ENCODE data around the gene PROSER3. TPM values are rescaled to one million over a fixed set of nuclear protein-coding genes. Genes with fewer than 3 reads are reported as not detected.

PROSER3 gene
- total RNA-seq = 20.0 and 28.6 TPM in 2 replicates

DNA sequence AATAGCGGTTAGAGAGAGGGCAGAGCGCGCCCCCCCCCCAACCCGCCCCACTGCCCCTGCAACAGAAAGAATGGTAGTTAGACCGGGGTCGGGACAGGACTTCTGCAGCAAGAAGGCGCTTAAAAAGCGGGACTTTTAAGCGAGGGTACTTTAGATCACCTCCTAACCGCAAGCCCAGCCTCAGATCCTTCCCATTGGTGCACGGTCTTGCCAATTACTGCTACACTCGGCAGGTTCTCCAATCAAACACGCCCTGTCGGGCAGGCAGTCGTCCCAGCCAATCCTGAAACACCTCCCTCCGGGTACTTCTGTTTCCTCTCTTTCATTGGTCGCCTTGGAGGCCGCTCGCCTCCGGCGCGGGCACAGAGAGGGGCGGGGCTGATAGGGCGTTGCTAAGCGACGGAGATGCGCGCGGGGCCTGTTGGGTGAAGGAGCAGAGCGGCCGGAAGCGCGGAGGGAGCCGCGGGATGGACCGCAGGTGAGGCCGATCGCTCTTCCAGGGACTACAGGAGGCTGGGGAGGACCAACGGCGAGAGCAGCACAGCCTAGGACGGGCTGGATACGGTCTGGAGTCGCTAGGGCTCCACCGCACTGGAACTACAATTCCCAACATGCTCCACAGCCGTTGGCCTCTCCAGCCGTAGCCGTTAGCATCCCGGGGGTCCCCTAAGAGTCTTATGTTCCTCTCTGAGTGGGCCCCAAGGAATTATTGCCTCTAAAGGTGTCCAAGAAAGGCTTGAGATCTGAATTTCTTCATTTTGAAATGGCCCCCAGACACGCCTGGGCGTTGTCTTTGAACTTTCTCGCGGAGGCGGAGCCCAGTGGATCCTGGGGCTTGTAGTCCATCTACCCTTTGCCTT, at the start of gene PROSER3:
Gene PROSER3, plus strand, starts transcription at position 428 of the 860 bp plus-strand sequence. Its CDS starts 40 bp downstream, at position 468.

DNA sequence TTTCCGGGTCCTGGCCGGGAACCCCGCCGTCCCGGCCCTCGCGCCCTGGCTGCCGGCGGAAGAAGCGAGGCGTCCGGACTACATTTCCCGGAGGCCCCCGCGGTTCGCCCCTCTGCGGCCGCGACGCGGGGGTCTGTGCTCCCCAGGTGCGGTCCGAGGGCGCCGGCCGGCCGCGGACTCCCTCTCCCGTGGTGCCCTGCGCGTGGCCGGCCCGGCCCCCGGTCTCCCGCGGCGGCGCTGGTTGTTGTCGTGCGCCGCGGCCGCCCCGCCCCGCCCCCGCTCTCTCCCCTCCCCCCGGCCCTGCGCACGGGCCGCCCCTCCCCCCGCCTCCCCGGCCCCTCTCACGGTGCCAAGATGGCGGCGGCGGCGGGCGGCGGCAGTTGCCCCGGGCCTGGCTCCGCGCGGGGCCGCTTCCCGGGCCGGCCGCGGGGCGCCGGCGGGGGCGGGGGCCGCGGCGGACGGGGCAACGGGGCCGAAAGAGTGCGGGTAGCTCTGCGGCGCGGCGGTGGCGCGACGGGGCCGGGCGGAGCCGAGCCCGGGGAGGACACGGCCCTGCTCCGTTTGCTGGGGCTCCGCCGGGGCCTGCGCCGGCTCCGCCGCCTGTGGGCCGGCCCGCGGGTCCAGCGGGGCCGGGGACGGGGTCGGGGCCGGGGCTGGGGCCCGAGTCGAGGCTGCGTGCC, 40.2 kb upstream of the PROSER3 start, which contains the start of gene KMT2B:
Gene KMT2B, plus strand, starts transcription at position 339 of the 680 bp plus-strand sequence. Its CDS starts 16 bp downstream, at position 355.

DNA sequence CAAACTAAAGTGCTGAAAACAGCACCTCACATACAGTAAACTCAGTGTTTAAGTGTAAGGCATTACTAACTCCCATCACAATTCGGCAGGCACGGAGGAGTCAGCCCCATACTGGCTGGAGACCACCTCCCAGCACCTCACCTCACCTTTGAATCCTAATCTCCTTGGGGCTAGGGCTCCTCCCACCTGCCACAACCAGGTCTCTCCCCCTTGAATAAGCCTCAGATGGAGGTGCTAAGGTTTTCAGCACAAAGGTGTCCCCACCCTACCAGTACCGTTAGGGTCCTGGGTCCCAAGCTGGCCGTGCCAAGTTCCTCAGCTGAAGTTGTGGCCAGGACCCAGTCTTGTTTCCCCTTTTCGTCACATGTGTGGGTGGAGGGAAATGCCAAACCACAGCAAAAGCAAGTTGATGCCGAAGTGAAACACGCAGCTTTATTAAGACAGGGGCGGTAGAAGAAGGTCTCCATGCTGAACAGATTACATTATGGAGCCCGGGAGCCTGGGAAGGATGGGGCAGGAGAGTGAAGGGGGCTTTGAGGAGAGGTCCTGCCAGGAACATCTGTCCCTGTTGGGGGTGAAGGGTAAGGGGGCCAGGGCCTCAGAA, 15.8 kb upstream of the PROSER3 start, which contains the start of gene IGFLR1:
Gene IGFLR1, minus strand, starts transcription at position 332 of the 604 bp plus-strand sequence. CDS start 1,272 bp downstream, outside the sequence.

DNA sequence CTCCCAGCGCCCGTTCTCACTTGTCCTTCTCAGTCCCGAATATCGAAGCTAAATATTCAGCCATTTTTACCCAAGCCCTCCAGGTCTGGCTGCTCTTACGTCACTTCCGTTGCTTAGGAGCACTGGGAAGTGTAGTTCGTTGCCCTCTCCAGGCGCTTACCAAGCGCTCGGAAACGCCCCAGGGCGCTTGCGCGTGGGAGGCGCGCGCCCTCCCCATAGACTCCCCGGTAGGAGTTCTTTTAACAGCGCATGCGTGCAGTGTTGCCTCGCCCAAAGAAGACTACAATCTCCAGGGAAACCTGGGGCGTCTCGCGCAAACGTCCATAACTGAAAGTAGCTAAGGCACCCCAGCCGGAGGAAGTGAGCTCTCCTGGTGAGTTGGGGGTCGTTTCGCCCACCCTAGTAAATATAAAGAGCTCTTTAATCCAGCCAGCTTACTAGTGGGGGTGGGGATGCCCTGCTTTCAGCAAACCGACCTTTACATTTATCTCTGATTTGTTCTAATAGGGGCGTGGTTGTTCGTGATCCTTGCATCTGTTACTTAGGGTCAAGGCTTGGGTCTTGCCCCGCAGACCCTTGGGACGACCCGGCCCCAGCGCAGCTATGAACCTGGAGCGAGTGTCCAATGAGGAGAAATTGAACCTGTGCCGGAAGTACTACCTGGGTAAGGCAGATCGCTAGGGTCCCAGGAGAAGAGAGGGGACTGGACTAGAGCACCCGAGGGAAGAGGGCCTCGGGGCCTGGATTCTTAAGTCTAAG, 12.5 kb upstream of the PROSER3 start, which contains the start of the genes PSENEN and U2AF1L4:
Gene PSENEN, plus strand, starts transcription at position 324 of the 759 bp plus-strand sequence. Its CDS starts 280 bp downstream, at position 604.
Gene U2AF1L4, minus strand, starts transcription at position 91 of the 759 bp plus-strand sequence. Its CDS starts 27 bp downstream, at position 64.

DNA sequence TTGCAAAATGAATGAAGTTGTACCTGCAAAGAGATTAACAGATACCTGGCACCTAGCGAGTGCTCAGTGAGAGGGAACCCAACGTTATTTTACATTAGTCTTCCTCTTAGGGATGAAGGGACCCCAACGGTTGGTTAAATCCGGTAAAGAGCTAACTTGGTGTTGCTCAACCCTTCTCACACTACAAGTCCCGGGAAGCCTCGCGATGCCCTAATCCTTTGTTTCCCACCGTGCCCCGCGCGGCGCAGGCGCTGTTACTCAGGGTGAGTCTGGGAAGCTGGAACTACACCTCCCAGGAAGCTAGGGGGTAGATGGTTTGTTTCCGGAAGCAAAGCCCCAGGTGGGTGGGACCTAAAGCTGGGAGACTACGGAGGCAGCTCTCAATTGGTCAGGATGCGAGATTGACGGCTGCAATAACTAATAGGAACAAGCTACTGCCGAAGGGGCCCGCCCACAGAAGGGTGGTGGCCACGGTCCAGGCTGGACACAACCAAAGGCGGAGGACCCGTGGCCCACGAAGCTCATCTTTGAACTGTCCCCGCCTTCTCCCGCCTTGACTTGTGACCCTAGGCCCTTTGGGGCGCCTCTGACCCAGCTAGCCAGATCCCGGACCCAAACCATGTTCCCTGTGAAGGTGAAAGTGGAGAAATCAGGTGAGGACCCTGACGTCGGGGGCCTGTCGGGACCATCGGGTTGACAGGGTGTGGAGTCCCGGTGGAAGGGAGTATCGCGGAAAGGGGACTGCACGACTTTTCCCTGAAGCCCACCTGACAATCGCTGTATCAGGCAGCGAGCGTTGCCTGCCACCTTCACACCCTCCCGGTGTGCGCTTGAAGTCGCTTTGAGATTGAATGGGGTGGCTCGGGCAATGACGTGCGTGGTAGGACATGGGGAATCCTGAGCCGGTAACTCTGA, 9.6 kb upstream of the PROSER3 start, which contains the start of gene LIN37:
Gene LIN37, plus strand, starts transcription at position 471 of the 915 bp plus-strand sequence. Its CDS starts 149 bp downstream, at position 620.

DNA sequence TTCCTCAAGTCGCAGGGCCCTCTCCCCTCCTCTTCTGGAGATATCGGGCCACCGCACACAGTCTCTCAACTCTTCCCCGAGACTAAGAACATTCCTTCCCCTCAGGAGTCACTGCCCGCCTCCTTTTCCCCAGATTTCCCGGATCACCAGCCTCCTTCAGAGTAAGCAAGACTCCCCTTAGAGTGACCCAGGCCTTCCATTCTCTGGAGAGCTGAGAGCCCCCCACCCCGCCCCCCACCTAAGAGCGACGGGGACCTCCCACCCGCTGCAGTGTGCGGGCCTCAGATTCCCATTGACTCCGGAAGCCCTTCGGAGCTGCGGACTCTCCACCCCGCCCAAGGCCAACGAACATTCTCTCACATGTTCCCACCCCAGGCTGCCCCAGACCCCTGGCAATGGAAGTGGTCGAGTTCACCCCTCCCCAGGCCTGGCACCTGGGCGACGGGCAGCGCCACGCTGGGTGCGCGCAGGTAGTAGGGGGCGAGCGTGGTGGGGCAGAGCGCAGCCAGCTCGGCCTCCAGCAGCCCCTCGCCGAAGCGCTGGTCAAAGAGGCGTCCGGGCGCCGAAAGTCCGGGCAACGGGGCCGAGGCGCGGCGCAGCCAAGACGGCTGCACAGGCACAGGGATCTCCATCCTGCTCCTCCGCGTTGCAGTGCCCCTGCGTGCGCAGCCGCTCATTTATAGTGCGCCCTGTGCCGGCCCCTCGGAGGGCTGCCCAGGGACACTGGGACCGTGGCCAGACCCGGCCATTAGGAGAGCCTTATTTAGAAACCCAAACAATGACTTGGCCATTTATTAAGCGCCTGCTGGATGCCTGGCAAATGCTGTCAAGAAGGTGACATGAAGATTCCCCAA, 1.4 kb upstream of the PROSER3 start, which contains the start of gene HSPB6:
Gene HSPB6, minus strand, starts transcription at position 653 of the 854 bp plus-strand sequence. Its CDS starts 21 bp downstream, at position 632.

DNA sequence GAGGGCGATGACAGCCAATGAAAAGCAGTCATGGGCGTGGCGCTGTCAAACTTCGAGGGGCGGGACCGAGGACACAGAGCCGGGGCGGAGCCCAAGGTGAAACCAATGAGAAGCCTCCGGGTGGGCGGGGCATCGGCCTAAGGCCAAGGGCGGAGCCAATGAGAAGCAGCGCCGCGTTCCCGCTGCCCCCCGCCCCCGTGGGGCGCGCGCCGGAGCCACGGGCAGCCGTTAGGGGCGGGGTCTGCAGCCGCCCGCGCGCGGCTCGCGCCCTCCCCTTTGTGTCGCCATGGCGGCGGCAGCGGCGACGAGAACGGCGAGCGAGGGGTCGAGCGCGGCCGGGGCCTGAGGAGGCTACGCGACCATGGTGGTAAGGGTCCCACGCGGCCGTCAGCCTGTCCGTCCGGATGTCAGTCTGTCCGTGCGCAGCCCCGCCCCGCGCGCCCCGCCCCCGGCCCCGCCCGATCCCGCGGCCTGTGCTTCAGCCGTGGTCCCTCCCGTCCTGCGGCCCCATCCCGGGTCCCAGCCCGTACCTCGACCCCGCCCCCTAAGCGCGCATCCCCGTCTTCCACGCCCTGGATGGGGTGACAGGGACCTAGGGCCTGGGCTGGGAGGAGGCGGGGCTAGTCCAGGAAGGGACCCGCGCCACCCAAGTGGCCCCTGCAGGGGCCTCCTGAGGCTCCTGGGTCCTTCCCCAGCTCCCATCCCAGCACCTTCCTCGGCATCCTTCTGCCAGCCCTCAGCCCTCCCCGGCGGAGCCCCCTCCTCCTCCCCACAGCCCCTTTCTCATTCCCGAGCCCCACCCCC, 17.5 kb downstream of the PROSER3 start, which contains the start of gene ARHGAP33:
Gene ARHGAP33, plus strand, starts transcription at position 267 of the 804 bp plus-strand sequence. Its CDS starts 95 bp downstream, at position 362.

DNA sequence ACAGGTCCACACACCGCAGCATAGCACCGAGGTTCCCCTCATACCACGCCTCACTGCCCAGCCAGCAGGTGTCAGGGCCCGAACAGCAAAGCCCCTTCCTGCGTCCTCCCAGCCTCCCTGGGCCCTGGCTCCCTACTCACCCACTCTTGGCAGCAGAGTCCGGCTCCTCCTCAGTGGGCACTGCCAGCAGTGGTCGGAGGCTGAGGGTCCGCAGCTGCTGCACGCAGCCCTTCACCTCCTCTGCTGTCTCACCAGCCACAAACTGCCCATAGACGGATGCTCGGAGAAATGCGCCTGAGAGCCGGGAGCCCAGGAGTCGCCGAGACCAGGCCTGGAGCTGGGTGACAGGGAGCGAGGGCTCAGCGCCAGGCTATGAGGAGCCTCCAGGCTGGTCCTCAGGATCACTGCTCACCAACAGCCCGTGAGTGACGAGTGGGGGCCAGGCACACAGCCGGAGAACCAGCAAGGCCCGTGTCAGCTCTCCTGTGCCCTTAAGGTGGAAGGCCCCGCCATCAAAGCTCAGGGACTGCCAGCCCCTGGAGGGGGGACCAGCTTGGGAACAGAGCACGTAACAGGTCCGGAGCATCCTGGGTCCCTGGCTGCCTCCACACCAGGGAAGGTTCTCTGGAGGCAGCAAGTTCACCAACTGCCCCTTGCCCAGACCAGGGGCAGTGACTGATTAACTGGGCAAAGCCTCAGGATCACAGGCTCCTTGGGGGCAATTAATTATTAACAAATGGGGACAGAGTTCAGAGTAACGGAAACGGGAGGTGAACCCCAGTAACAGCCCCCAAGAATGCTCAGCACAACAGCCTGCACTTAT, 54.5 kb downstream of the PROSER3 start, which contains the start of gene PRODH2:
Gene PRODH2, minus strand, starts transcription at position 626 of the 823 bp plus-strand sequence. Its CDS starts 40 bp downstream, at position 586.

Other genes with a start within 250 kb of the PROSER3 start
- gene DMKN, start 244.5 kb upstream of the PROSER3 start, total RNA-seq = 19.2 and 24.3 TPM in 2 replicates
- not detected in 2 replicates for gene SBSN, start 229.9 kb upstream of the PROSER3 start, total RNA-seq
- not detected in 2 replicates for gene GAPDHS, start 224.7 kb upstream of the PROSER3 start, total RNA-seq
- 83.2 and 109 TPM in 2 replicates for gene TMEM147, start 212.6 kb upstream of the PROSER3 start, total RNA-seq
- gene ATP4A, start 194.5 kb upstream of the PROSER3 start, total RNA-seq = not detected in 2 replicates
- gene PMIS2, start 172.0 kb upstream of the PROSER3 start, total RNA-seq = not detected in 2 replicates
- 8.4 and 9.0 TPM in 2 replicates for gene HAUS5, start 145.4 kb upstream of the PROSER3 start, total RNA-seq
- gene RBM42, start 129.1 kb upstream of the PROSER3 start, total RNA-seq = 49.5 and 79.6 TPM in 2 replicates
- gene ETV2, start 116.4 kb upstream of the PROSER3 start, total RNA-seq = 0.79 TPM in 1 of 2 replicates, not detected in the other
- 268 and 559 TPM in 2 replicates for gene COX6B1, start 109.9 kb upstream of the PROSER3 start, total RNA-seq
- gene UPK1A, start 91.7 kb upstream of the PROSER3 start, total RNA-seq = 0.39 TPM in 1 of 2 replicates, not detected in the other
- gene ZBTB32, start 53.6 kb upstream of the PROSER3 start, total RNA-seq = not detected in 2 replicates
- gene KMT2B, start 40.2 kb upstream of the PROSER3 start, total RNA-seq = 9.7 and 14.5 TPM in 2 replicates
- 2.0 and 3.5 TPM in 2 replicates for gene IGFLR1, start 15.7 kb upstream of the PROSER3 start, total RNA-seq
- gene U2AF1L4, start 12.8 kb upstream of the PROSER3 start, total RNA-seq = 12.7 and 18.8 TPM in 2 replicates
- 13.7 TPM in 2 replicates for gene PSENEN, start 12.5 kb upstream of the PROSER3 start, total RNA-seq
- gene LIN37, start 9.6 kb upstream of the PROSER3 start, total RNA-seq = 41.9 and 45.1 TPM in 2 replicates
- gene HSPB6, start 1.1 kb upstream of the PROSER3 start, total RNA-seq = 4.3 and 22.8 TPM in 2 replicates
- 8.7 and 14.5 TPM in 2 replicates for gene ARHGAP33, start 17.4 kb downstream of the PROSER3 start, total RNA-seq
- gene PRODH2, start 54.7 kb downstream of the PROSER3 start, total RNA-seq = not detected in 2 replicates
- not detected in 2 replicates for gene NPHS1, start 94.3 kb downstream of the PROSER3 start, total RNA-seq
- gene KIRREL2, start 98.7 kb downstream of the PROSER3 start, total RNA-seq = 0.39 TPM in 1 of 2 replicates, not detected in the other
- gene APLP1, start 110.4 kb downstream of the PROSER3 start, total RNA-seq = 5.5 and 9.1 TPM in 2 replicates
- gene NFKBID, start 142.4 kb downstream of the PROSER3 start, total RNA-seq = 5.6 and 16.5 TPM in 2 replicates
- 3.1 and 3.5 TPM in 2 replicates for gene HCST, start 144.4 kb downstream of the PROSER3 start, total RNA-seq
- not detected in 2 replicates for gene TYROBP, start 150.1 kb downstream of the PROSER3 start, total RNA-seq
- 8.6 and 11.6 TPM in 2 replicates for gene LRFN3, start 178.2 kb downstream of the PROSER3 start, total RNA-seq
- 17.4 and 22.4 TPM in 2 replicates for gene SDHAF1, start 237.0 kb downstream of the PROSER3 start, total RNA-seq

Data from placental epithelial cell (primary cell).